Activated naive CD8-positive, alpha-beta T cell treated with anti-CD3 and anti-CD28 coated beads for 36 hours (primary cell): Measurements from ENCODE around the gene NCOA4. TPM values are rescaled to one million over a fixed set of nuclear protein-coding genes. Genes with fewer than 3 reads are reported as not detected.

Experiments used
- total RNA-seq, 2 experiments: library from RNA; stranded (reverse); gene quantifications; one replicate each; pipeline ENCODE4 v1.2.3, GENCODE V29; 2021

NCOA4 gene
- total RNA-seq, 2 experiments from 2014 or later: 109 to 111 TPM

Other genes with a start within 250 kb of the NCOA4 start
- gene AGAP4, start 183.1 kb downstream of the NCOA4 start, total RNA-seq: 10 to 100 TPM; 11.0 to 16.2 TPM
- gene TIMM23, start 58.1 kb downstream of the NCOA4 start, total RNA-seq: 100 to 1,000 TPM; 115 to 117 TPM
- gene MSMB, start 15.6 kb upstream of the NCOA4 start, total RNA-seq: not detected